Transverse colon (tissue), 4 donors: ENCODE data around the gene DNAJA3.

Source experiments
- POLR2AphosphoS5 ChIP-seq, 3 donors: sonication (generic); formaldehyde crosslinking; IDR thresholded peaks; one replicate each; pipeline ENCODE4 v1.6.1; 2016; ENCODE audit warnings: antibody characterized with exemption in 3 of 3
- TF ChIP-seq, protein P1 (sequence below), 5 experiments: fragments of 200-600 bp in 3 of 5; fragments of 450-650 bp in 2 of 5; sonication (generic) in 3 of 5; IDR thresholded peaks; 1 replicate in 2 of 5; 2 replicates in 3 of 5; pipeline ENCODE4 v1.5.1; 2016 to 2017; ENCODE audit warnings: antibody characterized with exemption in 5 of 5, inconsistent platforms in 3 of 5, mild to moderate bottlenecking in 2 of 5, moderate library complexity in 1 of 5

DNA sequence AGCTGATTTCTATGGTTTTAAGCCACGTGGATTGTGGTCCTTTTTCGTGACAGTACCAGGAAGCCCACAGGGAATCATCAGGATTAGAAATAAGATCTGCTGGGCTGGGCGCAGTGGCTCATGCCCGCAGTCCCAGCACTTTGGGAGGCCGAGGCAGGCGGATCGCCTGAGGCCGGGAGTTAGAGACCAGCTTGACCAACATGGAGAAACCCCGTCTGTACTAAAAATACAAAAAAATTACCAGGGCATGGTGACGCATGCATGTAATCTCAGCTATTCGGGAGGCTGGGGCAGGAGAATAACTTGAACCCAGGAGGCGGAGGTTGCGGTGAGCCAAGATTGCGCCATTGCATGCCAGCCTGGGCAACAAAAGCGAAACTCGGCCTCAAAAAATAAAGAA is 42.2 kb downstream of the DNAJA3 start:
- TF ChIP-seq, protein P1, sequence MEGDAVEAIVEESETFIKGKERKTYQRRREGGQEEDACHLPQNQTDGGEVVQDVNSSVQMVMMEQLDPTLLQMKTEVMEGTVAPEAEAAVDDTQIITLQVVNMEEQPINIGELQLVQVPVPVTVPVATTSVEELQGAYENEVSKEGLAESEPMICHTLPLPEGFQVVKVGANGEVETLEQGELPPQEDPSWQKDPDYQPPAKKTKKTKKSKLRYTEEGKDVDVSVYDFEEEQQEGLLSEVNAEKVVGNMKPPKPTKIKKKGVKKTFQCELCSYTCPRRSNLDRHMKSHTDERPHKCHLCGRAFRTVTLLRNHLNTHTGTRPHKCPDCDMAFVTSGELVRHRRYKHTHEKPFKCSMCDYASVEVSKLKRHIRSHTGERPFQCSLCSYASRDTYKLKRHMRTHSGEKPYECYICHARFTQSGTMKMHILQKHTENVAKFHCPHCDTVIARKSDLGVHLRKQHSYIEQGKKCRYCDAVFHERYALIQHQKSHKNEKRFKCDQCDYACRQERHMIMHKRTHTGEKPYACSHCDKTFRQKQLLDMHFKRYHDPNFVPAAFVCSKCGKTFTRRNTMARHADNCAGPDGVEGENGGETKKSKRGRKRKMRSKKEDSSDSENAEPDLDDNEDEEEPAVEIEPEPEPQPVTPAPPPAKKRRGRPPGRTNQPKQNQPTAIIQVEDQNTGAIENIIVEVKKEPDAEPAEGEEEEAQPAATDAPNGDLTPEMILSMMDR (IDR thresholded peaks at IDR 0.05), result no peak
- TF ChIP-seq POLR2AphosphoS5 (IDR thresholded peaks at IDR 0.05), result no peak
